Measurements from ENCODE around the gene DOCK2. TPM values are rescaled to one million over a fixed set of nuclear protein-coding genes. Genes with fewer than 3 reads are reported as not detected.

Gene DOCK2
- polyA plus RNA-seq, 3 donors, result 57.5 to 178 (median 115) TPM

GRCh38 chr5:169944922-169945680 is 308.0 kb downstream of the DOCK2 start:
- no peak for DNase-seq
- intact Hi-C loops (cut with micrococcal nuclease), result no loop called here
- H3K9ac ChIP-seq (ENCODE audit: insufficient read depth, low read length, poor library complexity, severe bottlenecking), result no peak overlapping the region
- no peak overlapping the region for H3K4me3 ChIP-seq (replicated peaks in 1 of 3; ENCODE audit: low read depth in 2 of 3, low read length in 3 of 3)
- H3K36me3 ChIP-seq (replicated peaks in 1 of 2; ENCODE audit: control insufficient read depth in 1 of 2, insufficient read depth in 2 of 2, low read length in 2 of 2), result peaks cover 20 to 68% of the 10 kb centered on the region in 2 donors
- H2AFZ ChIP-seq (ENCODE audit: insufficient read depth, low read depth, low read length, poor library complexity, severe bottlenecking), result no peak overlapping the region
- peaks cover 43 to 64% of the 10 kb centered on the region in 2 donors for H3K36me3 Mint-ChIP-seq
- H3K4me1 ChIP-seq (ENCODE audit: control insufficient read depth in 1 of 2, insufficient read depth in 2 of 2, low read length in 2 of 2), result peaks cover 0 to 9% of the 10 kb centered on the region in 2 donors
- TF ChIP-seq CTCF (IDR thresholded peaks at IDR 0.05), result no peak
- H3K27me3 Mint-ChIP-seq (ENCODE audit: low read depth in 3 of 3), result peaks cover 0 to 4% (median 0%) of the 10 kb centered on the region in 3 donors
- no peaks in the 10 kb centered on the region for H3K9me3 ChIP-seq (replicated peaks in 1 of 2; ENCODE audit: control insufficient read depth in 1 of 2, insufficient read depth in 1 of 2, low read length in 2 of 2)
- no peak overlapping the region for H3K4me2 ChIP-seq (replicated peaks; ENCODE audit: extremely low read depth, low read length, poor library complexity, severe bottlenecking)
- H3K27me3 ChIP-seq (ENCODE audit: control insufficient read depth in 2 of 2, insufficient read depth in 2 of 2, low read length in 2 of 2), result no peaks in the 10 kb centered on the region
- H3K9me3 Mint-ChIP-seq, result no peaks in the 10 kb centered on the region
- peaks cover 26% of the 10 kb centered on the region for H3K4me1 Mint-ChIP-seq
- H3K79me2 ChIP-seq (ENCODE audit: insufficient read depth, low read length), result peaks cover 27% of the 10 kb centered on the region
- H3K27ac Mint-ChIP-seq, result peak overlapping the region in 6 of 7 donors; percentile 1 to 90 (median 49)
- peaks cover 99% of the 10 kb centered on the region for H4K20me1 ChIP-seq (ENCODE audit: insufficient read depth, low read length)
- WGBS (ENCODE audit: insufficient coverage), result 43% methylated on average over 3 of the region's 8 CpGs
- peak overlapping the region in 1 of 2 donors; percentile 70 for H3K27ac ChIP-seq (ENCODE audit: low read depth in 1 of 2, low read length in 2 of 2)
- H3K4me3 Mint-ChIP-seq, result no peak overlapping the region

GRCh38 chr5:169945831-169946261 is 308.8 kb downstream of the DOCK2 start:
- 47% methylated on average over 3 of the region's 3 CpGs for WGBS (ENCODE audit: insufficient coverage)
- Mint-ChIP-seq H3K4me3 (no peak overlapping the region), H3K27ac (peak overlapping the region in 6 of 7 donors; percentile 37 to 90 (median 50)), H3K9me3 (no peaks in the 10 kb centered on the region), H3K36me3 (peaks cover 48 to 69% of the 10 kb centered on the region in 2 donors), H3K4me1 (peaks cover 26% of the 10 kb centered on the region), H3K27me3 (ENCODE audit: low read depth in 3 of 3) (peaks cover 0 to 4% (median 0%) of the 10 kb centered on the region in 3 donors)
- intact Hi-C loops (cut with micrococcal nuclease), result no loop called here
- no peak overlapping the region for H3K4me3 ChIP-seq (replicated peaks in 1 of 3; ENCODE audit: low read depth in 2 of 3, low read length in 3 of 3)
- H4K20me1 ChIP-seq (ENCODE audit: insufficient read depth, low read length), result peaks cover 99% of the 10 kb centered on the region
- peaks cover 27 to 75% of the 10 kb centered on the region in 2 donors for H3K36me3 ChIP-seq (replicated peaks in 1 of 2; ENCODE audit: control insufficient read depth in 1 of 2, insufficient read depth in 2 of 2, low read length in 2 of 2)
- peaks cover 0 to 9% of the 10 kb centered on the region in 2 donors for H3K4me1 ChIP-seq (ENCODE audit: control insufficient read depth in 1 of 2, insufficient read depth in 2 of 2, low read length in 2 of 2)
- DNase-seq, result no peak
- no peak overlapping the region for H3K9ac ChIP-seq (ENCODE audit: insufficient read depth, low read length, poor library complexity, severe bottlenecking)
- no peaks in the 10 kb centered on the region for H3K27me3 ChIP-seq (ENCODE audit: control insufficient read depth in 2 of 2, insufficient read depth in 2 of 2, low read length in 2 of 2)
- H3K9me3 ChIP-seq (replicated peaks in 1 of 2; ENCODE audit: control insufficient read depth in 1 of 2, insufficient read depth in 1 of 2, low read length in 2 of 2), result no peaks in the 10 kb centered on the region
- no peak for TF ChIP-seq CTCF (IDR thresholded peaks at IDR 0.05)
- H3K79me2 ChIP-seq (ENCODE audit: insufficient read depth, low read length), result peaks cover 27% of the 10 kb centered on the region
- H2AFZ ChIP-seq (ENCODE audit: insufficient read depth, low read depth, low read length, poor library complexity, severe bottlenecking), result no peak overlapping the region
- no peak overlapping the region for H3K4me2 ChIP-seq (replicated peaks; ENCODE audit: extremely low read depth, low read length, poor library complexity, severe bottlenecking)
- H3K27ac ChIP-seq (ENCODE audit: low read depth in 1 of 2, low read length in 2 of 2), result peak overlapping the region in 1 of 2 donors; percentile 70

Measured in CD14-positive monocyte (primary cell).